Activated T-helper 9 cell treated with anti-CD3 and anti-CD28 coated beads, Interleukin-2, amount 50 U/mL, for 16 hours (primary cell): ENCODE measurements around the gene ID3.

ENCODE experiments used
- DNase-seq: peaks from one replicate; pipeline ENCODE4 v3.0.0-alpha.2; 2020; ENCODE audit warnings: low read depth

ID3 gene

GRCh38 chr1:23559136-23559984 lies at the start of gene ID3:
TSS of gene ID3 (minus strand) at chr1:23559501. CDS start at chr1:23559426, 75 bp downstream.
- DNase-seq, result peak; percentile 81

- no peak for DNase-seq
These were observed 48.6 kb upstream of the ID3 start for GRCh38 chr1:23607944-23608343.

GRCh38 chr1:23601968-23602876 lies 42.9 kb upstream of the ID3 start:
- DNase-seq, result no peak

- DNase-seq, result no peak
These were observed 42.0 kb upstream of the ID3 start for GRCh38 chr1:23601135-23601967.

- DNase-seq, result no peak
These were observed 41.0 kb upstream of the ID3 start for GRCh38 chr1:23600283-23600682.

GRCh38 chr1:23599125-23599524 lies 39.8 kb upstream of the ID3 start:
- no peak for DNase-seq

GRCh38 chr1:23598424-23598823 lies 39.1 kb upstream of the ID3 start:
- no peak for DNase-seq

GRCh38 chr1:23597635-23598388 lies 38.5 kb upstream of the ID3 start:
- DNase-seq, result no peak

GRCh38 chr1:23596382-23597358 lies 37.4 kb upstream of the ID3 start:
- no peak for DNase-seq

- DNase-seq, result no peak
These were observed 35.6 kb upstream of the ID3 start for GRCh38 chr1:23594927-23595353.

- no peak for DNase-seq
These were observed 35.0 kb upstream of the ID3 start for GRCh38 chr1:23594149-23594907.

- no peak for DNase-seq
These were observed 34.4 kb upstream of the ID3 start for GRCh38 chr1:23593556-23594148.

GRCh38 chr1:23593042-23593521 lies 33.8 kb upstream of the ID3 start:
- no peak for DNase-seq

GRCh38 chr1:23592209-23592892 lies 33.0 kb upstream of the ID3 start:
- DNase-seq, result no peak

GRCh38 chr1:23591460-23592208 lies 32.3 kb upstream of the ID3 start:
- no peak for DNase-seq

GRCh38 chr1:23590058-23590783 lies 30.9 kb upstream of the ID3 start:
- DNase-seq, result no peak

GRCh38 chr1:23589585-23589986 lies 30.3 kb upstream of the ID3 start:
- DNase-seq, result no peak
